Transverse colon (tissue), 4 donors: ENCODE measurements around the gene ABCA8. TPM values are rescaled to one million over a fixed set of nuclear protein-coding genes. Genes with fewer than 3 reads are reported as not detected.

Experiments used
- DNase-seq: peaks from one replicate; pipeline ENCODE4 v3.0.0-alpha.2; 2019
- H3K27ac ChIP-seq, 4 donors: fragments of 200-600 bp; sonication (generic); 2 replicates each; pipeline ENCODE4 v1.5.1; 2016 to 2018; ENCODE audit warnings: inconsistent platforms in 4 of 4
- H3K27me3 ChIP-seq: fragments of 200-600 bp; sonication (generic); 2 replicates; pipeline ENCODE4 v1.5.1; 2017; ENCODE audit warnings: inconsistent platforms
- H3K36me3 ChIP-seq, 4 donors: fragments of 200-600 bp; sonication (generic); 2 replicates each; pipeline ENCODE4 v1.5.1; 2017 to 2019; ENCODE audit warnings: inconsistent platforms in 4 of 4
- H3K4me1 ChIP-seq, 4 donors: fragments of 200-600 bp; sonication (generic); 2 replicates each; pipeline ENCODE4 v1.5.1; 2017 to 2020; ENCODE audit warnings: inconsistent platforms in 4 of 4
- H3K4me3 ChIP-seq, 4 donors: fragments of 200-600 bp; sonication (generic); 1 replicate in 1 of 4; 2 replicates in 3 of 4; pipeline versions ENCODE4 v1.5.1 to v1.6.1; 2017 to 2019; ENCODE audit warnings: inconsistent platforms in 4 of 4
- H3K9me3 ChIP-seq, 2 donors: fragments of 200-600 bp; sonication (generic); 2 replicates each; pipeline ENCODE4 v1.5.1; 2017 to 2019; ENCODE audit warnings: inconsistent platforms in 2 of 2
- EP300 ChIP-seq: sonication (generic); formaldehyde crosslinking; IDR thresholded peaks from one replicate; pipeline ENCODE4 v1.6.1; 2017; ENCODE audit warnings: antibody characterized with exemption, low read depth
- POLR2A ChIP-seq: fragments of 450-650 bp; IDR thresholded peaks from one replicate; pipeline ENCODE4 v1.6.1; 2016; ENCODE audit warnings: antibody characterized with exemption, mild to moderate bottlenecking, moderate library complexity
- POLR2AphosphoS5 ChIP-seq, 3 donors: sonication (generic); formaldehyde crosslinking; IDR thresholded peaks; one replicate each; pipeline ENCODE4 v1.6.1; 2016; ENCODE audit warnings: antibody characterized with exemption in 3 of 3
- WGBS, 2 donors: methylation state at CpG; one replicate each; pipeline ENCODE4 v1.1.5; 2018; ENCODE audit warnings: low coverage in 1 of 2; 5-methylcytosine and 5-hydroxymethylcytosine counted together
- in situ Hi-C, 4 donors: fragments of 200-750 bp; cut with MboI; loops; one replicate each; pipeline versions ENCODE4 v1.15.0 to v1.15.1; 2017; ENCODE audit warnings: low sequenced_read_pairs in 3 of 4, low pct_ligation_motif_present in 1 of 4, low pct_unique_long_range_greater_than_20kb in 1 of 4
- intact Hi-C: fragments of 100-400 bp; cut with DNase I; formaldehyde crosslinking; loops from one replicate; pipeline ENCODE4 v1.15.1; 2023; ENCODE audit warnings: low total_unique reads
- total RNA-seq, 4 donors: library from RNA; depleted of rRNA; stranded (reverse); fragments of >200 nt; gene quantifications; one replicate each; pipeline ENCODE4 v1.1.0, GENCODE V29; 2016
- TF ChIP-seq, protein P1 (sequence below), 5 experiments: fragments of 200-600 bp in 3 of 5; fragments of 450-650 bp in 2 of 5; sonication (generic) in 3 of 5; IDR thresholded peaks; 1 replicate in 2 of 5; 2 replicates in 3 of 5; pipeline ENCODE4 v1.5.1; 2016 to 2017; ENCODE audit warnings: antibody characterized with exemption in 5 of 5, inconsistent platforms in 3 of 5, mild to moderate bottlenecking in 2 of 5, moderate library complexity in 1 of 5

Gene ABCA8
- total RNA-seq, 4 donors from 2014 or later, result 14.7 to 42.6 (median 26.3) TPM

DNA sequence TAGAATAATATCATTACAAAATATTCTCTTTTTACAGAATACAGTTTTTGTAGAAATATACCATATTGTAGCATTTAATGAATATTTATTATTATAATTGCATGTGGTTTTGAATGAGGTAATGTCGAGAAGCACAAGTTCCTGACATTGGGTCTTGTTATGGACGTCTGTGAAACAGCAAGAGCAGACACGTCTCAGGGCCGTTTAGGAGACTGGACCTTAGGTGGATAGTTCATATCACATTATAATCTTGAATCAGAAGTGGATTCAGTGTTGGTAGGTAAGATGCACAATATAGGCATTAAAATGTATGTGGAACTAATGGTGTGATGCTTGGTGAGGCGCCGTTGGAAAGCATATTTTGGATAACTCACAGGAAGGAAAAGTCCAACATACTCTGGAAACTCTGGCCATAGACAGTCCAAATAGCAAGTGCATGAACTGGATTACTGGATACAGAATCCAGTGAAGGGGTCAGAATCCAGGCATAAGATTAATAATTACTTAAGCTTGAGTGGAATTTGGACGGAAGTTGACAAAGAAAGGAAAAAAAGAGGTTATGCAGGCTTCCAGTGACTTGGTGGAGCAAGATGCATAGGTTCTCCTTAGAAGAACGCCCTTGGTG lies 17.2 kb downstream of the ABCA8 start:
- 77 to 93% methylated on average over 5 to 8 of the region's 8 CpGs for WGBS, 2 donors
- Histone ChIP-seq H3K4me3 (no peak overlapping the region), H3K4me1 (no peaks in the 10 kb centered on the region), H3K36me3 (no peaks in the 10 kb centered on the region), H3K27ac (no peak overlapping the region), H3K27me3 (no peaks in the 10 kb centered on the region), H3K9me3 (no peaks in the 10 kb centered on the region)
- in situ Hi-C loops, result no loop called here
- no peak for DNase-seq
- TF ChIP-seq, protein P1, sequence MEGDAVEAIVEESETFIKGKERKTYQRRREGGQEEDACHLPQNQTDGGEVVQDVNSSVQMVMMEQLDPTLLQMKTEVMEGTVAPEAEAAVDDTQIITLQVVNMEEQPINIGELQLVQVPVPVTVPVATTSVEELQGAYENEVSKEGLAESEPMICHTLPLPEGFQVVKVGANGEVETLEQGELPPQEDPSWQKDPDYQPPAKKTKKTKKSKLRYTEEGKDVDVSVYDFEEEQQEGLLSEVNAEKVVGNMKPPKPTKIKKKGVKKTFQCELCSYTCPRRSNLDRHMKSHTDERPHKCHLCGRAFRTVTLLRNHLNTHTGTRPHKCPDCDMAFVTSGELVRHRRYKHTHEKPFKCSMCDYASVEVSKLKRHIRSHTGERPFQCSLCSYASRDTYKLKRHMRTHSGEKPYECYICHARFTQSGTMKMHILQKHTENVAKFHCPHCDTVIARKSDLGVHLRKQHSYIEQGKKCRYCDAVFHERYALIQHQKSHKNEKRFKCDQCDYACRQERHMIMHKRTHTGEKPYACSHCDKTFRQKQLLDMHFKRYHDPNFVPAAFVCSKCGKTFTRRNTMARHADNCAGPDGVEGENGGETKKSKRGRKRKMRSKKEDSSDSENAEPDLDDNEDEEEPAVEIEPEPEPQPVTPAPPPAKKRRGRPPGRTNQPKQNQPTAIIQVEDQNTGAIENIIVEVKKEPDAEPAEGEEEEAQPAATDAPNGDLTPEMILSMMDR (IDR thresholded peaks at IDR 0.05), result no peak
- no peak for TF ChIP-seq EP300
- TF ChIP-seq POLR2AphosphoS5 (IDR thresholded peaks at IDR 0.05), result no peak
- TF ChIP-seq POLR2A, result no peak
- intact Hi-C loops, result no loop called here

GRCh38 chr17:68927516-68927915 lies 27.7 kb downstream of the ABCA8 start:
- no peak for DNase-seq
- no peaks in the 10 kb centered on the region for H3K9me3 ChIP-seq
- in situ Hi-C loops, result no loop called here
- 56 to 58% methylated on average over 4 of the region's 4 CpGs for WGBS, 2 donors
- no peaks in the 10 kb centered on the region for H3K27me3 ChIP-seq
- H3K4me1 ChIP-seq, result no peaks in the 10 kb centered on the region
- TF ChIP-seq POLR2A, result no peak
- no peak for TF ChIP-seq EP300
- TF ChIP-seq, protein P1 (IDR thresholded peaks at IDR 0.05), result no peak
- TF ChIP-seq POLR2AphosphoS5 (IDR thresholded peaks at IDR 0.05), result no peak
- no peak overlapping the region for H3K4me3 ChIP-seq
- intact Hi-C loops, result no loop called here
- H3K27ac ChIP-seq, result no peak overlapping the region
- no peaks in the 10 kb centered on the region for H3K36me3 ChIP-seq

GRCh38 chr17:68924793-68925720 lies 30.1 kb downstream of the ABCA8 start:
- H3K36me3 ChIP-seq, result no peaks in the 10 kb centered on the region
- in situ Hi-C loops, result no loop called here
- no peak overlapping the region for H3K4me3 ChIP-seq
- DNase-seq, result no peak
- H3K9me3 ChIP-seq, result no peaks in the 10 kb centered on the region
- intact Hi-C loops, result loop anchor here (1.0 kb wide), 1 partner anchor 13 kb away; no protein-coding TSS in a partner anchor
- TF ChIP-seq, protein P1 (IDR thresholded peaks at IDR 0.05), result no peak
- TF ChIP-seq POLR2AphosphoS5 (IDR thresholded peaks at IDR 0.05) (no peak), EP300 (no peak), POLR2A (no peak)
- H3K27me3 ChIP-seq, result no peaks in the 10 kb centered on the region
- H3K27ac ChIP-seq, result no peak overlapping the region
- H3K4me1 ChIP-seq, result no peaks in the 10 kb centered on the region
- WGBS, 2 donors, result 68 to 76% methylated on average over 9 of the region's 9 CpGs

DNA sequence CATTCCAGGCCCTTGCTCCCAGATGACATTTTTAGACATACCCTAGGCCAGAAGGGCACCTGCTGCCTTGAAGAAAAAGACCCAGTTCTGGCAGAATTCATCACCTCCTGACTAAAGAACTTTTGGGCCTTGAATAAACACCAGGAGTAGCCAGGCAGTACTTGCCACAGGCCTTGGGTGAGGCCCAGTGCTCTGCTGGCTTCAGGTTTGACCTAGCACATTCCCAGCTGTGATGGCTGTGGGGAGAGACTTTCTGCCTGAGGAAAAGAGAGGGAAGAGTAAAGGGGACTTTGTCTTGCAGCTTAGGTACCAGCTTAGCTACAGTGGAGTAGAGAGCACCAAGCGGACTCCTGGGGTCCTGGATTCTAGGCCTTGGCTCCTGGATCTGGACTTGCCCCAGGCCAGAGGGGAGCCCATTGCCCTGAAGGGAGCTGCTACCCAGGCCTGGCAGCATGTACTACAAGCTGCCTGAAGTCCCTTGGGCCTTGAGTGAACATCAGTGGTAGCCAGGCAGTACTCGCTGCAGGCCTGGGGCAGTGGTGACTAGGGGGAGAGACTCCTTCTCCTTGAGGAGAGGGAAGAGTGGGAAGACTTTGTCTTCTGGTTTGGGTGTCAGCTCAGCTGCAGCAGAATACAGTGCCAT lies 44.3 kb downstream of the ABCA8 start:
- no peaks in the 10 kb centered on the region for H3K36me3 ChIP-seq
- no peaks in the 10 kb centered on the region for H3K27me3 ChIP-seq
- DNase-seq, result no peak
- H3K4me3 ChIP-seq, result no peak overlapping the region
- TF ChIP-seq POLR2A, result no peak
- TF ChIP-seq POLR2AphosphoS5 (IDR thresholded peaks at IDR 0.05), result no peak
- TF ChIP-seq EP300, result no peak
- TF ChIP-seq, protein P1 (IDR thresholded peaks at IDR 0.05), result no peak
- H3K4me1 ChIP-seq, result peaks cover 0 to 17% (median 7%) of the 10 kb centered on the region in 4 donors
- in situ Hi-C loops (loop anchor here in 1 of 4 donors (10.0 kb wide), 1 partner anchor 64 kb away; no protein-coding TSS in a partner anchor), intact Hi-C loops (no loop called here)
- H3K9me3 ChIP-seq, result no peaks in the 10 kb centered on the region
- H3K27ac ChIP-seq, result peak overlapping the region in 3 of 4 donors; percentile 59 to 67 (median 63)
- WGBS, 2 donors, result 94% methylated on average over 2 of the region's 2 CpGs; no CpG with 5 or more reads in 1 of the 2 donors
